Measurements from ENCODE around the gene SLC23A2.
A peak's percentile ranks its signal among the peaks of the same experiment; 100 is the strongest.

Gene SLC23A2

GRCh38 chr20:4821590-4821989 is 179.7 kb downstream of the SLC23A2 start:
- Histone ChIP-seq H3K9me3 (no peaks in the 10 kb centered on the region), H3K4me3 (ENCODE audit: low read depth in 1 of 2, low read length in 1 of 2) (peak overlapping the region; percentile 87 to 88), H3K36me3 (peaks cover 58% of the 10 kb centered on the region), H3K4me1 (ENCODE audit: control insufficient read depth in 1 of 2, insufficient read depth in 1 of 2, low read depth in 1 of 2, low read length in 1 of 2) (peaks cover 86 to 90% of the 10 kb centered on the region in 2 experiments), H3K27me3 (no peaks in the 10 kb centered on the region), H3K27ac (peak overlapping the region; percentile 100)
- no peak for TF ChIP-seq CTCF (IDR thresholded peaks at IDR 0.05)

GRCh38 chr20:4820806-4821518 is 180.3 kb downstream of the SLC23A2 start:
- no peak for TF ChIP-seq CTCF (IDR thresholded peaks at IDR 0.05)
- no peaks in the 10 kb centered on the region for H3K9me3 ChIP-seq
- no peaks in the 10 kb centered on the region for H3K27me3 ChIP-seq
- H3K4me3 ChIP-seq (ENCODE audit: low read depth in 1 of 2, low read length in 1 of 2): peak overlapping the region; percentile 87 to 88
- H3K27ac ChIP-seq: peak overlapping the region; percentile 100
- peaks cover 86 to 90% of the 10 kb centered on the region in 2 experiments for H3K4me1 ChIP-seq (ENCODE audit: control insufficient read depth in 1 of 2, insufficient read depth in 1 of 2, low read depth in 1 of 2, low read length in 1 of 2)
- H3K36me3 ChIP-seq: peaks cover 64% of the 10 kb centered on the region

GRCh38 chr20:4819901-4820300 is 181.4 kb downstream of the SLC23A2 start:
- H3K27me3 ChIP-seq: no peaks in the 10 kb centered on the region
- H3K4me3 ChIP-seq (ENCODE audit: low read depth in 1 of 2, low read length in 1 of 2): peak overlapping the region; percentile 3 to 87
- H3K27ac ChIP-seq: peak overlapping the region; percentile 100

GRCh38 chr20:4817230-4817671 is 184.1 kb downstream of the SLC23A2 start:
- H3K4me3 ChIP-seq (ENCODE audit: low read depth in 1 of 2, low read length in 1 of 2): no peak overlapping the region
- no peaks in the 10 kb centered on the region for H3K9me3 ChIP-seq
- no peak for TF ChIP-seq CTCF (IDR thresholded peaks at IDR 0.05)
- H3K4me1 ChIP-seq (ENCODE audit: control insufficient read depth in 1 of 2, insufficient read depth in 1 of 2, low read depth in 1 of 2, low read length in 1 of 2): peaks cover 97 to 100% of the 10 kb centered on the region in 2 experiments
- peak overlapping the region; percentile 100 for H3K27ac ChIP-seq
- H3K36me3 ChIP-seq: peaks cover 86% of the 10 kb centered on the region
- no peaks in the 10 kb centered on the region for H3K27me3 ChIP-seq

More at GRCh38 chr20:4819901-4820300, 181.4 kb downstream of the SLC23A2 start:
- no peak for TF ChIP-seq CTCF (IDR thresholded peaks at IDR 0.05)
- H3K9me3 ChIP-seq: no peaks in the 10 kb centered on the region
- H3K4me1 ChIP-seq (ENCODE audit: control insufficient read depth in 1 of 2, insufficient read depth in 1 of 2, low read depth in 1 of 2, low read length in 1 of 2): peaks cover 87 to 91% of the 10 kb centered on the region in 2 experiments
- H3K36me3 ChIP-seq: peaks cover 73% of the 10 kb centered on the region

GRCh38 chr20:4815628-4816027 is 185.7 kb downstream of the SLC23A2 start:
- no peaks in the 10 kb centered on the region for H3K9me3 ChIP-seq
- peak overlapping the region; percentile 100 for H3K27ac ChIP-seq
- no peak for TF ChIP-seq CTCF (IDR thresholded peaks at IDR 0.05)
- peaks cover 73% of the 10 kb centered on the region for H3K36me3 ChIP-seq
- H3K4me1 ChIP-seq (ENCODE audit: control insufficient read depth in 1 of 2, insufficient read depth in 1 of 2, low read depth in 1 of 2, low read length in 1 of 2): peaks cover 97 to 100% of the 10 kb centered on the region in 2 experiments
- no peaks in the 10 kb centered on the region for H3K27me3 ChIP-seq
- peak overlapping the region; percentile 65 to 80 for H3K4me3 ChIP-seq (ENCODE audit: low read depth in 1 of 2, low read length in 1 of 2)

Measured in neutrophil (primary cell).